OCI-LY7 (cell line): ENCODE measurements around the gene TMEM114. TPM values are rescaled to one million over a fixed set of nuclear protein-coding genes. Genes with fewer than 3 reads are reported as not detected.
"Not testable (repeated sequence)": the region's sequence is repeated elsewhere in the genome, so short reads cannot be mapped to it uniquely, and the experiment has no call there.

Experiments
- BruUV-seq: library from RNA; stranded (reverse); fragments of 400-500 nt; replicated peaks from 2 replicates; lab custom pipeline; 2021; lab: Mats Ljungman, UMichigan
- CTCF ChIA-PET: fragments of 300-600 bp; sonication (Branson Sonifier 250); formaldehyde crosslinking; loops from one replicate; lab custom pipeline; 2022; ENCODE audit warnings: antibody characterized with exemption; ENCODE audit not compliant: unreplicated experiment; lab: Charles Lee
- POLR2A ChIA-PET: fragments of 300-600 bp; sonication (Branson Sonifier 250); formaldehyde crosslinking; loops from one replicate; lab custom pipeline; 2022; ENCODE audit warnings: antibody characterized with exemption; lab: Charles Lee
- DNase-seq: peaks from one replicate; pipeline ENCODE4 v3.0.0-alpha.2; 2015; ENCODE audit warnings: low spot score
- H2AFZ ChIP-seq: fragments of 200-600 bp; sonication (generic), shearing (Covaris generic); 2 replicates; pipeline ENCODE4 v1.6.1; 2014; ENCODE audit warnings: mild to moderate bottlenecking, antibody characterized with exemption, low read length, moderate library complexity
- H3K27ac ChIP-seq: fragments of 200-600 bp; sonication (generic); 2 replicates; pipeline ENCODE4 v1.5.1; 2014; ENCODE audit warnings: mixed run types, low read depth, mild to moderate bottlenecking, moderate library complexity, low read length, inconsistent platforms; ENCODE audit not compliant: poor library complexity, severe bottlenecking
- H3K36me3 ChIP-seq: fragments of 200-600 bp; sonication (generic); 2 replicates; pipeline ENCODE4 v1.6.1; 2014; ENCODE audit warnings: mild to moderate bottlenecking, antibody characterized with exemption, low read length, moderate library complexity, mixed read lengths; ENCODE audit not compliant: insufficient read depth
- H3K4me1 ChIP-seq: fragments of 200-600 bp; sonication (generic); 2 replicates; pipeline ENCODE4 v1.5.1; 2014; ENCODE audit warnings: mild to moderate bottlenecking, low read length; ENCODE audit not compliant: insufficient read depth, poor library complexity, severe bottlenecking
- H3K4me2 ChIP-seq: fragments of 200-600 bp; sonication (generic); 2 replicates; pipeline ENCODE4 v1.6.1; 2014; ENCODE audit warnings: mild to moderate bottlenecking, low read length
- H3K4me3 ChIP-seq: fragments of 200-600 bp; sonication (generic); 2 replicates; pipeline ENCODE4 v1.5.1; 2014; ENCODE audit warnings: mild to moderate bottlenecking, low read depth, low read length; ENCODE audit not compliant: poor library complexity, severe bottlenecking
- H3K79me2 ChIP-seq: fragments of 200-600 bp; sonication (generic); 2 replicates; pipeline ENCODE4 v1.6.1; 2016; ENCODE audit warnings: low read depth, mild to moderate bottlenecking, low read length, moderate library complexity, mixed read lengths; ENCODE audit not compliant: insufficient read depth
- H3K9me2 ChIP-seq: fragments of 200-600 bp; sonication (generic); 2 replicates; pipeline ENCODE4 v1.6.1; 2016; ENCODE audit warnings: mild to moderate bottlenecking, low read length, mixed read lengths; ENCODE audit not compliant: insufficient read depth
- H3K9me3 ChIP-seq: fragments of 200-600 bp; sonication (generic); 2 replicates; pipeline ENCODE4 v1.6.1; 2014; ENCODE audit warnings: mild to moderate bottlenecking, mixed run types, low read length, mixed read lengths
- H4K20me1 ChIP-seq: fragments of 200-600 bp; sonication (generic); 2 replicates; pipeline ENCODE4 v1.6.1; 2014; ENCODE audit warnings: mild to moderate bottlenecking, antibody characterized with exemption, low read length, moderate library complexity, mixed read lengths; ENCODE audit not compliant: insufficient read depth
- CTCF ChIP-seq: fragments of 200-600 bp; sonication (generic); conservative IDR thresholded peaks from 2 replicates; pipeline ENCODE4 v1.5.1; 2014; ENCODE audit warnings: mild to moderate bottlenecking, antibody characterized with exemption, low read length, moderate library complexity, mixed read lengths
- EZH2phosphoT487 ChIP-seq: fragments of 200-600 bp; sonication (generic); IDR thresholded peaks from 2 replicates; pipeline ENCODE4 v1.6.1; 2018; ENCODE audit warnings: low read depth, borderline replicate concordance, mild to moderate bottlenecking, mixed run types, antibody characterized with exemption, low read length, moderate library complexity, mixed read lengths
- intact Hi-C: fragments of 100-400 bp; cut with micrococcal nuclease; formaldehyde crosslinking; loops from one replicate; pipeline ENCODE4 v1.10.0; 2022; ENCODE audit not compliant: unreplicated experiment
- total RNA-seq, 2 experiments: library from RNA; depleted of rRNA in 1 of 2; stranded (reverse); fragments of >200 nt in 1 of 2; shearing (Covaris generic) in 1 of 2; gene quantifications; 2 replicates each; pipeline ENCODE4 v1.2.3, GENCODE V29; 2014 to 2022

The TMEM114 gene
- total RNA-seq, 2 experiments from 2014 or later = not detected

- no peaks in the 10 kb centered on the region for H3K79me2 ChIP-seq
- H2AFZ ChIP-seq = no peak overlapping the region
- no TSS peak for BruUV-seq
- H3K27ac ChIP-seq = no peak overlapping the region
- peaks cover 16% of the 10 kb centered on the region; the same call in 1 of the 2 replicates for H3K9me3 ChIP-seq
- ChIA-PET POLR2A (no interaction called here), CTCF (no interaction called here)
- intact Hi-C loops = loop anchor here (1.0 to 2.0 kb wide), 5 partner anchors 87 to 568 kb away; no protein-coding TSS in a partner anchor
- no peak overlapping the region for H3K4me2 ChIP-seq
- H4K20me1 ChIP-seq = no peaks in the 10 kb centered on the region
- TF ChIP-seq EZH2phosphoT487 = no peak
- peak; percentile 99 for TF ChIP-seq CTCF
- no peaks in the 10 kb centered on the region for H3K9me2 ChIP-seq
- peak; percentile 91 for DNase-seq
- H3K4me1 ChIP-seq = no peaks in the 10 kb centered on the region
- no peak overlapping the region for H3K4me3 ChIP-seq
- H3K36me3 ChIP-seq = no peaks in the 10 kb centered on the region
Observed at GRCh38 chr16:8567355-8568230, 22.7 kb downstream of the TMEM114 start.

DNA sequence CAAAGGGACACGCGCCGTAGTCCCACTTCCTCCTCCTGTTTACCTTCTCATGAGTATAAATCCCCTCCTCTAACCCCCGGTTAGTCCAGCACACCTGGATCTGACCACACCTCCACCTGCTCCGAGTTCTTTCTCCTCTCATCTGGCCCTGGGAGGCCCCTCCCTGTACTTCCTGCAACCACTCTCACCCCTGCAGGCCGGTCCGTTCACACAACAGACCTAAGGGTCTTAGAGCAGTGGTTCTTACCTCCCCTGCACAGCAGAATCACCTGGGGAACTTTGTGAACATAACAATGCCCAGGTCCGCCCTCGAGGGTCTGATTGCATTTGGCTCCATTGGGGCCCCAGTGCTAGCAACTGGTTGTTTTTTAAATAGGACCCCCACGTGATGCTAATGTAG is 24.8 kb downstream of the TMEM114 start:
- no peaks in the 10 kb centered on the region for H4K20me1 ChIP-seq
- H3K36me3 ChIP-seq = no peaks in the 10 kb centered on the region
- ChIA-PET POLR2A (no interaction called here), CTCF (no interaction called here)
- H3K4me3 ChIP-seq = no peak overlapping the region
- H3K4me1 ChIP-seq = no peaks in the 10 kb centered on the region
- H3K9me3 ChIP-seq = peaks cover 33% of the 10 kb centered on the region
- no peak overlapping the region for H2AFZ ChIP-seq
- no TSS peak for BruUV-seq
- TF ChIP-seq EZH2phosphoT487 = no peak
- TF ChIP-seq CTCF = no peak
- DNase-seq = no peak
- H3K27ac ChIP-seq = no peak overlapping the region
- no peak overlapping the region for H3K4me2 ChIP-seq
- no peaks in the 10 kb centered on the region for H3K9me2 ChIP-seq
- intact Hi-C loops = no loop called here
- no peaks in the 10 kb centered on the region for H3K79me2 ChIP-seq

- TF ChIP-seq CTCF (no peak), EZH2phosphoT487 (no peak)
- Histone ChIP-seq H3K9me3 (peaks cover 33% of the 10 kb centered on the region), H3K4me2 (no peak overlapping the region), H4K20me1 (no peaks in the 10 kb centered on the region), H3K36me3 (no peaks in the 10 kb centered on the region), H2AFZ (no peak overlapping the region), H3K4me1 (no peaks in the 10 kb centered on the region), H3K79me2 (no peaks in the 10 kb centered on the region), H3K4me3 (no peak overlapping the region), H3K27ac (no peak overlapping the region), H3K9me2 (no peaks in the 10 kb centered on the region)
- CTCF ChIA-PET = no interaction called here
- no peak for DNase-seq
- BruUV-seq = no TSS peak
- POLR2A ChIA-PET = no interaction called here
- intact Hi-C loops = no loop called here
Observed at GRCh38 chr16:8564934-8565345, 25.4 kb downstream of the TMEM114 start.

GRCh38 chr16:8563944-8564540 is 26.3 kb downstream of the TMEM114 start:
- H3K27ac ChIP-seq, H4K20me1 ChIP-seq, POLR2A ChIA-PET, intact Hi-C loops, H3K79me2 ChIP-seq, H3K36me3 ChIP-seq, BruUV-seq, H3K4me3 ChIP-seq, DNase-seq, H2AFZ ChIP-seq, H3K4me2 ChIP-seq, H3K4me1 ChIP-seq, H3K9me2 ChIP-seq, CTCF ChIA-PET: not testable (repeated sequence)
- H3K9me3 ChIP-seq = peaks cover 33% of the 10 kb centered on the region
